GM12872 (cell line): ENCODE results near the gene FMNL2.

Source experiments
- TF ChIP-seq, protein P1 (sequence below): IDR thresholded peaks from 3 replicates; pipeline ENCODE4 v1.5.1; 2011; ENCODE audit warnings: low read depth, mild to moderate bottlenecking, low read length, moderate library complexity; ENCODE audit not compliant: insufficient read depth

FMNL2 gene

GRCh38 chr2:152529420-152530115, 194.6 kb downstream of the FMNL2 start:
- TF ChIP-seq, protein P1, sequence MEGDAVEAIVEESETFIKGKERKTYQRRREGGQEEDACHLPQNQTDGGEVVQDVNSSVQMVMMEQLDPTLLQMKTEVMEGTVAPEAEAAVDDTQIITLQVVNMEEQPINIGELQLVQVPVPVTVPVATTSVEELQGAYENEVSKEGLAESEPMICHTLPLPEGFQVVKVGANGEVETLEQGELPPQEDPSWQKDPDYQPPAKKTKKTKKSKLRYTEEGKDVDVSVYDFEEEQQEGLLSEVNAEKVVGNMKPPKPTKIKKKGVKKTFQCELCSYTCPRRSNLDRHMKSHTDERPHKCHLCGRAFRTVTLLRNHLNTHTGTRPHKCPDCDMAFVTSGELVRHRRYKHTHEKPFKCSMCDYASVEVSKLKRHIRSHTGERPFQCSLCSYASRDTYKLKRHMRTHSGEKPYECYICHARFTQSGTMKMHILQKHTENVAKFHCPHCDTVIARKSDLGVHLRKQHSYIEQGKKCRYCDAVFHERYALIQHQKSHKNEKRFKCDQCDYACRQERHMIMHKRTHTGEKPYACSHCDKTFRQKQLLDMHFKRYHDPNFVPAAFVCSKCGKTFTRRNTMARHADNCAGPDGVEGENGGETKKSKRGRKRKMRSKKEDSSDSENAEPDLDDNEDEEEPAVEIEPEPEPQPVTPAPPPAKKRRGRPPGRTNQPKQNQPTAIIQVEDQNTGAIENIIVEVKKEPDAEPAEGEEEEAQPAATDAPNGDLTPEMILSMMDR: no peak

- TF ChIP-seq, protein P1: no peak
These were observed 197.3 kb downstream of the FMNL2 start for GRCh38 chr2:152532241-152532640.

DNA sequence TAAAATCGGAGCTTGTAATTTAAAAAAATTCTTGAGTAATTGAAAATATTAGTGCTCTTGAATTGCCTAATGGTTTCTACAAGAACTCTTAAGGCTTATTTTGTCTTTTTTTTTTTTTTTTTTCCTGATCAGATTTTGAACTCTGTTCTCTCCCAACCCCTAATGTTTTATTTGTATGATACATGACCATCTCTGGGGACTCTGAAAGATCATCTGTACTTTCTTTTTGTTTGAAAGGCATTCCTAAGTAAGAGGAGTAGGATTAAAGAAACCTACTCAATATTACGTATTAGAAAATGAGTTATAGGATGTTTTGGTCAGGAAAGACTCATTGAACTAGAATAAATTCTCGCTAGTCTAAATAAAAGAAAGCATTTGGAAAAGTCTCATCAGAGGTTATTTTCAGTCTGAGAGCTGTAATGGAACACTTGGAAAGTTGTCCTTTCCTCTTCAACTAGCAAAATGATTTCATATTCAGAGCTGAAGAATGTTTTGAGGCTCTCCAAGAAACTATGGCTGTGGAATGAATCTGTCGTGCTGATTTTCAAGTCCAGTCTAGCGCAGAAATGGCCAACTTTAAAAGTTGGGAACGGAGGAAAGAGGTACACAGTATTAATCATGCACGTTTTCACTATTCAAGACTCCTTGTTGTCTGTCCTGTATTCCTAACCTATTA, 199.6 kb downstream of the FMNL2 start:
- TF ChIP-seq, protein P1: no peak

DNA sequence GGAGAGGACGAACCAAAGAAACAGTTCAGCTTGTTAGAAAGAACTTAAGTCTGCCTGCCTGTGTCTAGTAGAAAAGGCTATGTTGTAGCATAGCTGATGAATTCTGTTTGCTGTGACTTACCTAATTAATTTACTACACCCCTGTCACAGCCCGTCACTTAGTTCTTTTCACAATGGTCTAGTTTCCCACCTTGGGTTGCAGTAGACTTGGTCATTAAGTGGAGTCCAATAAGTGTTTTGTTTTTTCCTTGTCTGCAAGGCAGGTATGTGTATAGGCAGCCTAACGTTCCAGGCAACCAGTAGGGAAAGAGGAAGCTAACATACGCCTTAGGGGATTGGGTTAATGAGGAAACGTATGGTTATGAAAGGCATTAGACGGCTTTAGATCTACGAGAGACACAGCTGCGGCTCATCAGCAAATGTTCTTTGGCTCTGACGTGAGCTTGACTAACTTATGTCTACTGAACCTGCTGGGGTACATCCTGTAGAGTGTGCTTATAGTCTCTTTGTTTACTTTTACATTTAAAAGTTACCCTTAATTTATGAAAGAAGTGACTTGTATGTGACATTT, 202.2 kb downstream of the FMNL2 start:
- TF ChIP-seq, protein P1: no peak

GRCh38 chr2:152539424-152539823, 204.4 kb downstream of the FMNL2 start:
- TF ChIP-seq, protein P1: no peak

DNA sequence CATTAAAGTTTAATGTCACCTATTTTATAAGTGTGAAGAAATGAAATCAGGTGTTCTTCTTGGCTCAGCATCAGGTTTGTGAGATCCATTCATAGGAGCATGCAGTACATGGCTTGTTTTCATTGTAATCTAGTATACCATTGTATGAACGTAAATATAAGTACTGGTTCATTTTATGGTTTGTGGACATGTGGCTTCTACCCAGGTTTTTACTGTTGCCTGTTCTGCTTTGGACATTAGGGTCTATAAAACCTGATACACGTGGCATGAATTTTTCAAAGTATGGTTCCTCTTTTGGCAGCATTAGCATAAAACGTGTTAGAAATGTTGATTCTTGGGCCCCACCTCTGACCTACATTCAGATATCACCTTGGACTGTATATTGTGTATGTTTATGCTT, 206.7 kb downstream of the FMNL2 start:
- TF ChIP-seq, protein P1: no peak

DNA sequence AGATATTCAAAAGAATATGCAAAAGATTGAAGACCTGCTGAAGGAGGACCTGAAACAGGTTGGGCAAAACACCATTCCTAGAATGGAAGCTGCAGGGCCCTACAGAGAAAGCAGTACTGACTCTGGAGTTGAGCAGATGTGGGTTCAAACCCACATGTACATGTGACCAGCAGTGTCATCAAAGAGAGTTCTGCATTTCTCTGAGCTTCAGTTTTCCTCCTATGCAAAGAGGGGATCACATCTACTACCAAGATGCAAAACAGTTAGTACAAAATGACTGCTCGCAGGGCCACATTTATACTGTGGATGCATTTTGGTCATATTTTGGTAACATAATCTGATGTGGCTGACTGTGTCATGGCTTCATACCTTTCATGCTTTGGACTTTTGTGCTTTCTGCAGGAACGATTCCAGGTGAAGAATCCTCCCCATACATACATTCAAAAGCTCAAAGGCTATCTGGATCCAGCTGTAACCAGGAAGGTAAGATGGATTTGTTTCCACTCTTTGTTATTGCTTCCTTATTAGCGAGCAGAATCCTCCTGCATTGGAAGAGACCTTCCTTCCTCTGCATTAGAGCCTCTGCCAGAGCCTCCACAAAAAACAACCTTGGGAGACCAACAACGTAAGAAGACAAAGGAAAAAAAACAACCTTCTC, 207.5 kb downstream of the FMNL2 start:
- TF ChIP-seq, protein P1: no peak
